Measurements from ENCODE around the gene S100A9. TPM values are rescaled to one million over a fixed set of nuclear protein-coding genes. Genes with fewer than 3 reads are reported as not detected.

Gene S100A9
- not detected in 2 replicates for total RNA-seq

GRCh38 chr1:153357853-153358690, at the start of gene S100A9:
TSS of gene S100A9 (plus strand) at chr1:153357854. CDS start at chr1:153358284, 430 bp downstream.

GRCh38 chr1:153312570-153313186, 45.0 kb upstream of the S100A9 start, which contains the start of gene PGLYRP3:
TSS of gene PGLYRP3 (minus strand) at chr1:153312952. CDS start at chr1:153310665, 2,287 bp downstream.

DNA sequence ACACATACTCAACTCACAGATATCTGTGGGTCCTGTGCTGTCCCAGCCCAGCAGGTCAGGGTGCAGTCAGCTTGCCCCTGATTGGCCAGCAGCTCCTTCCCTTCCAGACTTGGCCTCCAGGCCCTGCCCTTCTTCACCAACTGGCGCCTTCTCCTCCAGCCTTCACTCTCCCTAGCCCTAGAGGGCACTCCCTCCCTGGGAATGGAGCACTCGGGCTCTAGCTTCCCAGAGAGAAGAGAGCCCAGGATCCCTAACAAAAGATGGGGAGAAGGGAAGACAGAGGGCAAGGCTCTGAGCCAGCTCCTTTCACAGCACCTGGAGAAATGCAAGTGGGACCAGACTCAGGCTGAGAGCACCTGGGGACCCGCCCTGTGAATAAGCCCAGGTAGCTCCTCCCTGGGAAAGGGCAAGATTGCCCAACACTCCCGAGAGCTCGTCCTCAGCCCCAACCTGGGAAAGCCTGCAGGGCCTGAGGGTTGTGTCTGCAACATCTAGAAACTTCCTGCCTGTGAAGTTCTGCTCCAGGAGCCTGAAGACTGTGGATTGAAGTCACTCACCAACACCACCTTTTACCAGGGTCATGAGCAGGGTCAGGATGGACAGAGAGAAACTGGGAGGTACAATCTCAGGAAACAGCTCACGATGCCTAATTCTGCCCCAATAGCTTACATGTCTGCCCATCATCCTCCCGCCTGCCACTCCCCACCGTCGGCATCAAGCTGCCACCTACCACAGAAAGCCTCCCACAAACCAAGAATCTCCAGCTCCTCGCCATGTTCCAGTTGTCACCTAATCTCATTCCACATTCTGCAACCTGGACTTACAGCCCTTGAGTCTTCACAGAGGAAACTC, 8.9 kb upstream of the S100A9 start, which contains the start of gene PGLYRP4:
TSS of gene PGLYRP4 (minus strand) at position 331 of the 852 bp plus-strand sequence. CDS start 909 bp downstream, outside the sequence.

DNA sequence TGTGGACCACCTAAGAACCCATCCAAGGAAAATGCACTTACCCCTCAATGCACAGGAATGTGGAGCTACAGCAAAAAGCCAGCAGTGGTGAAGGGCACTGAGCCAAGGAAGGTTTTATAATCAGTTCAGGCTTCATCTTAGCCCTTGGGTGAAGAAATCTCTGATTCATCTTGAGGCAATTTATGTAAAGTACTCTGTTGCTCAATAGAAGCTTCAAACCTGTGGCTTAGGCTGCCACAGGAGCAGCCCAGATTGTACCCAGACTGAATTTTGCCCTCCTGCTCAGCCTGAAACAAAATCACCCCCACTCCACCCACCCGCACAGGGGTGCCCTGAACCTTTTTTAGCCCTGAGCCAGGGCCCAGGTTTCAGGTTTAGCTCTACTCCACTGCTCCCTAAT, 17.9 kb downstream of the S100A9 start, which contains the start of gene S100A12:
TSS of gene S100A12 (minus strand) at position 111 of the 400 bp plus-strand sequence. CDS start 1,029 bp downstream, outside the sequence.

DNA sequence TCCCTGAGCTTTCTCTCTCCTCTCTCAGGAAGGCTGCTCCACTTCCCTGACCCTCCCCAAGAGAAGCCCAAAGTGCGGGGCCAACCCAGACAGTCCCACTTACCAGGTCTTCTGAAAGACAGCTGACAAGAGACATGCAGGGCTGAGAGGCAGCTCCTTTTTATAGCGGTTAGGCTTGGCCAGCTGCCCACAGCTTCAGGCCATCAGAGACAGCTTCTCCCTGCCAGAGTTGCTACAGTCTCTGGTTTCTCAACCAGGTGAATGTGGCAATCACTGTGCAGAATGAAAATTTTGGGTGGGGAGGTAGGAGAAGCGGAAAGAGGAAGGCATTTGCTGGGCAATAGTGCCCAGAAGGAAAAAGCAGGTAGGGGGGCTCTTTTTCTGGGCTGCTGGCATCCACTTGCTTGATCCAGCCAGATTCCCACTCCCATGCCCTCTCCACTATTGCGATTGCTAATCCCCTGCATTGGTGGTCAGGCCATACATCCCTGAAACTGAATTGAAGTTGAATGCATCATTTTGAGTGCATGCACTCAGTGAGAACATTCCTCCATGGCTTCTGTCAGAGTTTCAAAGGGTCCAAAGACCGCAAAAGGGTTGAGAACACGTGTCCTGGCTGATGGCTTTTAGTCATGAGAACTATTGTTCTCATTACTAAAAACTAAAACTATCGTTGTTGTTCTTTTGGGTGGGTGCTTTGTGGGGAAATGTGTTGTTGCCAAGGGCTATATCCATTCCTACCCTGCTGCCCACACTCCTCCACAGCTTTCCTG, 33.5 kb downstream of the S100A9 start, which contains the start of gene S100A8:
TSS of gene S100A8 (minus strand) at position 136 of the 773 bp plus-strand sequence. CDS start 538 bp downstream, outside the sequence.

Other genes with a start within 250 kb of the S100A9 start
- gene SPRR2F, start 244.3 kb upstream of the S100A9 start, total RNA-seq = not detected in 2 replicates
- gene SPRR2G, start 207.0 kb upstream of the S100A9 start, total RNA-seq = not detected in 2 replicates
- not detected in 2 replicates for gene LELP1, start 154.4 kb upstream of the S100A9 start, total RNA-seq
- not detected in 2 replicates for gene PRR9, start 140.3 kb upstream of the S100A9 start, total RNA-seq
- gene LORICRIN, start 98.2 kb upstream of the S100A9 start, total RNA-seq = not detected in 2 replicates
- gene PGLYRP3, start 44.9 kb upstream of the S100A9 start, total RNA-seq = not detected in 2 replicates
- gene PGLYRP4, start 9.0 kb upstream of the S100A9 start, total RNA-seq = not detected in 2 replicates
- not detected in 2 replicates for gene S100A12, start 17.8 kb downstream of the S100A9 start, total RNA-seq
- gene S100A8, start 33.2 kb downstream of the S100A9 start, total RNA-seq = not detected in 2 replicates
- gene S100A7A, start 58.7 kb downstream of the S100A9 start, total RNA-seq = not detected in 2 replicates
- gene S100A7, start 102.8 kb downstream of the S100A9 start, total RNA-seq = not detected in 2 replicates
- 1,170 and 1,265 TPM in 2 replicates for gene S100A6, start 178.1 kb downstream of the S100A9 start, total RNA-seq
- gene S100A5, start 183.1 kb downstream of the S100A9 start, total RNA-seq = not detected in 2 replicates
- 662 and 686 TPM in 2 replicates for gene S100A4, start 188.0 kb downstream of the S100A9 start, total RNA-seq
- gene S100A3, start 191.4 kb downstream of the S100A9 start, total RNA-seq = 3.3 and 11.2 TPM in 2 replicates
- gene S100A2, start 208.0 kb downstream of the S100A9 start, total RNA-seq = 0.24 and 1.9 TPM in 2 replicates

Data from cardiac ventricle fibroblast (primary cell).